Breast epithelium (tissue), 3 donors: ENCODE measurements around the gene TRAF3.

Experiments used
- POLR2A ChIP-seq: fragments of 450-650 bp; IDR thresholded peaks from one replicate; pipeline ENCODE4 v1.6.1; 2016; ENCODE audit warnings: antibody characterized with exemption, mild to moderate bottlenecking, moderate library complexity
- TF ChIP-seq, protein P1 (sequence below), 3 donors: fragments of 450-650 bp; IDR thresholded peaks; one replicate each; pipeline ENCODE4 v1.5.1; 2016 to 2017; ENCODE audit warnings: antibody characterized with exemption in 3 of 3, mild to moderate bottlenecking in 3 of 3, moderate library complexity in 3 of 3

DNA sequence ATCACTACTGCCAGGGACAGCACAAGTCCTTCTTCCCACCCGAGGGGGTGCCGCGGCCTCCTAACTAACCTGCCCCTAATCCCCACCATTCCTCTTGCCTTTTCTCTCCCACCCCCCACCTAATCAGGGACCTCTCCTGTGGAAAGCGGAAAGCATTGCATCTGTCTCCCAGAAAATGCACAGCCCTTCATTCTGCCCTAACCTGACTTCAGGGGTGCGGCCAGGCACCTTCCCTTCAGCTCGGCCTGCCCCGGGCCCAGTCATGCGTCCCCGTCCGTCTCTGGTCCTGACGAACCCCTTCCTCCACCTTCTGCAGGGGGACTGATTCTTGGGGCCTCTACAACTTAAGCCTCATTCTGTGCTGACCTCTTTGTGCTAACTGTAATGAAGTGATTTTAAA, 43.9 kb upstream of the TRAF3 start:
- TF ChIP-seq, protein P1, sequence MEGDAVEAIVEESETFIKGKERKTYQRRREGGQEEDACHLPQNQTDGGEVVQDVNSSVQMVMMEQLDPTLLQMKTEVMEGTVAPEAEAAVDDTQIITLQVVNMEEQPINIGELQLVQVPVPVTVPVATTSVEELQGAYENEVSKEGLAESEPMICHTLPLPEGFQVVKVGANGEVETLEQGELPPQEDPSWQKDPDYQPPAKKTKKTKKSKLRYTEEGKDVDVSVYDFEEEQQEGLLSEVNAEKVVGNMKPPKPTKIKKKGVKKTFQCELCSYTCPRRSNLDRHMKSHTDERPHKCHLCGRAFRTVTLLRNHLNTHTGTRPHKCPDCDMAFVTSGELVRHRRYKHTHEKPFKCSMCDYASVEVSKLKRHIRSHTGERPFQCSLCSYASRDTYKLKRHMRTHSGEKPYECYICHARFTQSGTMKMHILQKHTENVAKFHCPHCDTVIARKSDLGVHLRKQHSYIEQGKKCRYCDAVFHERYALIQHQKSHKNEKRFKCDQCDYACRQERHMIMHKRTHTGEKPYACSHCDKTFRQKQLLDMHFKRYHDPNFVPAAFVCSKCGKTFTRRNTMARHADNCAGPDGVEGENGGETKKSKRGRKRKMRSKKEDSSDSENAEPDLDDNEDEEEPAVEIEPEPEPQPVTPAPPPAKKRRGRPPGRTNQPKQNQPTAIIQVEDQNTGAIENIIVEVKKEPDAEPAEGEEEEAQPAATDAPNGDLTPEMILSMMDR (IDR thresholded peaks at IDR 0.05), result no peak
- no peak for TF ChIP-seq POLR2A
